ENCODE data around the gene GPN2. TPM values are rescaled to one million over a fixed set of nuclear protein-coding genes. Genes with fewer than 3 reads are reported as not detected.

GPN2 gene
- total RNA-seq, 4 donors from 2014 or later: 9.6 to 16.5 (median 14.1) TPM

DNA sequence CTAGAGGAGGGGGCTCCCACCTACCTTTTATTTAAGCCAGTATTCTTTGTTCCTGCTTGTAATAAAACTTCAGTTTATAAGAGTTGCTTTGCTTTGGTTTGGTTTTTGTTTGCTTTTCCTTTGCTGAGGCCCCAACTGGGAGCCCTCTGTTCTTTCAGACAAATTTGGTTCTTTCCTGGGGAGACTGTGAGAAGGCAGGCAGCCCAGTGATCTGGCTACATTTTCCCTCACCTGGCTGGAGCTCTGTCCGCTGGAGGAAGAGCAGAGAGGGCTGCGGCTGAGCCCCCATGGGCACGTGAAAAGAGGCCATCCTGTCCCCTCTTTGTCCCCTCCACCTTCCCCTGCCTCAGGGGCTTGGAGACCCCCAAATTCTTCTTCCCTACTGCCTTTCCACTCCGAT lies 34.4 kb downstream of the GPN2 start:
- TF ChIP-seq POLR2AphosphoS5 (IDR thresholded peaks at IDR 0.05): no peak
- no peak for TF ChIP-seq POLR2A (IDR thresholded peaks at IDR 0.05; ENCODE audit: low read depth)
- no peak for TF ChIP-seq CTCF (IDR thresholded peaks at IDR 0.05)
- TF ChIP-seq EP300 (IDR thresholded peaks at IDR 0.05): no peak
- WGBS: 100% methylated on average over 4 of the region's 4 CpGs
- Histone ChIP-seq H3K36me3 (peaks cover 18 to 75% (median 74%) of the 10 kb centered on the region in 4 donors), H3K4me1 (peaks cover 0 to 9% (median 5%) of the 10 kb centered on the region in 4 donors), H3K4me3 (no peak overlapping the region), H3K9me3 (no peaks in the 10 kb centered on the region), H3K27ac (replicated peaks in 1 of 4) (no peak overlapping the region), H3K27me3 (no peaks in the 10 kb centered on the region)
- DNase-seq (ENCODE audit: extremely low spot score): no peak
- intact Hi-C loops (cut with DNase I): no loop called here

GRCh38 chr1:26854906-26855305 lies 35.2 kb downstream of the GPN2 start:
- 67% methylated on average over 1 of the region's 5 CpGs for WGBS
- TF ChIP-seq POLR2AphosphoS5 (IDR thresholded peaks at IDR 0.05) (no peak), CTCF (IDR thresholded peaks at IDR 0.05) (no peak), POLR2A (IDR thresholded peaks at IDR 0.05; ENCODE audit: low read depth) (no peak), EP300 (IDR thresholded peaks at IDR 0.05) (no peak)
- Histone ChIP-seq H3K27ac (replicated peaks in 1 of 4) (no peak overlapping the region), H3K9me3 (no peaks in the 10 kb centered on the region), H3K4me1 (peaks cover 0 to 10% (median 6%) of the 10 kb centered on the region in 4 donors), H3K36me3 (peaks cover 23 to 82% (median 82%) of the 10 kb centered on the region in 4 donors), H3K27me3 (no peaks in the 10 kb centered on the region), H3K4me3 (no peak overlapping the region)
- intact Hi-C loops (cut with DNase I): no loop called here
- no peak for DNase-seq (ENCODE audit: extremely low spot score)

DNA sequence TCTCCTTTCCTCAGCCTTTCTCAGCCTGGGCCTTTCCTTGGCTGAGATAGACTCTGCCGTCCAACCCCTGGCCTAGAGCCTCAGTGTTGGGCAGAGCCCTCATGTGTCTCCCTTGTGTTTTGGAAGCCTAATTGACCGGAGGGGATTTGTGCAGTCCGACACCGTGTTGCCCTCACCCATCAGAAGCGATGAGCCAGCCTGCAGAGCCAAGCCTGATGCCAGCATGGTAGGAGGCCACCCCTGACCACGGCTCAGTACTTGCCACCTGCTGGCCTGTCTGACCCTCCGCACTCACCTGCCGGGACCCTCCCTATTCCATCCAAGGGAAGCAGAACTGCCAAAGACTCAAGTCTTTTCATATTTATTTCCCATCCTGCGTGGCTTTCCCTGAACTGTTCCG lies 36.5 kb downstream of the GPN2 start:
- DNase-seq (ENCODE audit: extremely low spot score): no peak
- H3K4me3 ChIP-seq: no peak overlapping the region
- intact Hi-C loops (cut with DNase I): loop anchor here (1.0 kb wide), 1 partner anchor 26 kb away; no protein-coding TSS in a partner anchor
- peaks cover 2 to 23% (median 16%) of the 10 kb centered on the region in 4 donors for H3K4me1 ChIP-seq
- no peaks in the 10 kb centered on the region for H3K9me3 ChIP-seq
- H3K27me3 ChIP-seq: no peaks in the 10 kb centered on the region
- no peak overlapping the region for H3K27ac ChIP-seq (replicated peaks in 1 of 4)
- TF ChIP-seq POLR2AphosphoS5 (IDR thresholded peaks at IDR 0.05) (no peak), POLR2A (IDR thresholded peaks at IDR 0.05; ENCODE audit: low read depth) (no peak)
- peaks cover 23 to 95% (median 95%) of the 10 kb centered on the region in 4 donors for H3K36me3 ChIP-seq
- 95% methylated on average over 5 of the region's 10 CpGs for WGBS

- H3K4me1 ChIP-seq: peaks cover 2 to 28% (median 21%) of the 10 kb centered on the region in 4 donors
- no peak overlapping the region for H3K4me3 ChIP-seq
- DNase-seq (ENCODE audit: extremely low spot score): peak; percentile 95
- TF ChIP-seq CTCF (IDR thresholded peaks at IDR 0.05) (peak; percentile 82 to 86 (median 83)), EP300 (IDR thresholded peaks at IDR 0.05) (no peak), POLR2AphosphoS5 (IDR thresholded peaks at IDR 0.05) (peak; percentile 23 to 28), POLR2A (IDR thresholded peaks at IDR 0.05; ENCODE audit: low read depth) (no peak)
- 15% methylated on average over 3 of the region's 3 CpGs for WGBS
- no peaks in the 10 kb centered on the region for H3K27me3 ChIP-seq
- peaks cover 23 to 98% (median 97%) of the 10 kb centered on the region in 4 donors for H3K36me3 ChIP-seq
- intact Hi-C loops (cut with DNase I): loop anchor here (1.0 kb wide), 1 partner anchor 26 kb away; no protein-coding TSS in a partner anchor
- H3K9me3 ChIP-seq: no peaks in the 10 kb centered on the region
- H3K27ac ChIP-seq (replicated peaks in 1 of 4): no peak overlapping the region
These were observed 36.9 kb downstream of the GPN2 start for GRCh38 chr1:26853156-26853555.

DNA sequence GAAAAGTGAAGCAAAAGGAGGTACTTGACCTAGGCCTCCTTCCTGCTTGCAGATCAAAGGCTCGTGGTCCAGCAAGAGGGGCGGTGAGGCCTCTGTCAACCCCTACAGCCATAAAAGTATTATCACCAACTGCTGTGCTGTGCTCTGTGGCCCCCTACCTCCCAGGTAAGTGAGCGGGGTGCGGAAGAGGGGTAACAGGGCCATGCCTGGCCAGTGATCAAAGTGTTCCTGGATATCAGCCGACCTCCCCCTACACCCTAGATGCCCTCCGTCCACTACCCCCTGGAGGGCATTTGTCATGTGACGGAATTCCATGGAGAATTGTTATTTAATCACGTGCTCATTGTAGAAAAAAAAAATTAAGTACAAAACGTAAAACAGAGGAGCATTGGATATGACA lies 37.4 kb downstream of the GPN2 start:
- TF ChIP-seq POLR2AphosphoS5 (IDR thresholded peaks at IDR 0.05): no peak
- TF ChIP-seq CTCF (IDR thresholded peaks at IDR 0.05): no peak
- no peak for TF ChIP-seq POLR2A (IDR thresholded peaks at IDR 0.05; ENCODE audit: low read depth)
- TF ChIP-seq EP300 (IDR thresholded peaks at IDR 0.05): no peak

More for the DNA sequence above, 37.4 kb downstream of the GPN2 start:
- 74% methylated on average over 9 of the region's 9 CpGs for WGBS
- no peaks in the 10 kb centered on the region for H3K9me3 ChIP-seq
- no peak for DNase-seq (ENCODE audit: extremely low spot score)
- H3K27ac ChIP-seq (replicated peaks in 1 of 4): no peak overlapping the region
- intact Hi-C loops (cut with DNase I): loop anchor here (1.0 kb wide), 1 partner anchor 27 kb away; no protein-coding TSS in a partner anchor
- no peak overlapping the region for H3K4me3 ChIP-seq
- no peaks in the 10 kb centered on the region for H3K27me3 ChIP-seq
- H3K4me1 ChIP-seq: peaks cover 2 to 28% (median 22%) of the 10 kb centered on the region in 4 donors
- H3K36me3 ChIP-seq: peaks cover 25 to 98% (median 97%) of the 10 kb centered on the region in 4 donors

Data from esophagus muscularis mucosa (tissue), 4 donors.